AG04450 (cell line): ENCODE results near the gene PPA2. TPM values are rescaled to one million over a fixed set of nuclear protein-coding genes. Genes with fewer than 3 reads are reported as not detected.

Experiments
- CTCF ChIA-PET: fragments of 300-600, 350-600 bp; formaldehyde crosslinking; extraction: SDS; loops from one replicate; lab custom pipeline; 2022; ENCODE audit warnings: antibody characterized with exemption, inconsistent platforms; lab: Charles Lee
- POLR2A ChIA-PET: fragments of 350-600 bp; formaldehyde crosslinking; extraction: SDS; loops from one replicate; lab custom pipeline; 2021; ENCODE audit warnings: antibody characterized with exemption, inconsistent platforms; lab: Yijun Ruan, JAX
- DNase-seq: peaks from one replicate; pipeline ENCODE4 v3.0.0-alpha.2; 2011; ENCODE audit warnings: low read depth, low spot score
- H3K27ac ChIP-seq: one replicate; pipeline ENCODE4 v1.5.1; 2012; ENCODE audit warnings: low read depth, low read length, control low read depth
- H3K27me3 ChIP-seq: one replicate; pipeline ENCODE4 v1.6.0; 2012; ENCODE audit warnings: low read length; ENCODE audit not compliant: control insufficient read depth, insufficient read depth
- H3K4me3 ChIP-seq: 2 replicates; pipeline ENCODE4 v1.5.1; 2011; ENCODE audit warnings: mild to moderate bottlenecking, low read depth, low read length, control low read depth
- H3K9me3 ChIP-seq: 2 replicates; pipeline ENCODE4 v1.5.1; 2012; ENCODE audit warnings: low read length; ENCODE audit not compliant: control insufficient read depth, insufficient read depth
- CTCF ChIP-seq: IDR thresholded peaks from 2 replicates; pipeline ENCODE4 v1.5.1; 2011; ENCODE audit warnings: low read depth, low read length, control low read depth, inconsistent platforms
- polyA plus RNA-seq: library from polyadenylated mRNA; depleted of rRNA; stranded (reverse); fragments of >200 nt; gene quantifications from 2 replicates; pipeline ENCODE4 v1.2.3, GENCODE V29; 2011

Gene PPA2
- polyA plus RNA-seq, 1 experiment: 127 TPM

GRCh38 chr4:105437637-105438036, 36.2 kb downstream of the PPA2 start:
- Histone ChIP-seq H3K4me3 (no peak overlapping the region), H3K27ac (no peak overlapping the region), H3K27me3 (no peaks in the 10 kb centered on the region), H3K9me3 (no peaks in the 10 kb centered on the region)
- TF ChIP-seq CTCF: no peak
- ChIA-PET CTCF (no interaction called here), POLR2A (no interaction called here)
- DNase-seq: no peak

GRCh38 chr4:105436414-105436813, 37.4 kb downstream of the PPA2 start:
- POLR2A ChIA-PET: no interaction called here

GRCh38 chr4:105434940-105435339, 38.9 kb downstream of the PPA2 start:
- no peak for DNase-seq
- no peak overlapping the region for H3K27ac ChIP-seq
- CTCF ChIA-PET: interaction anchor here (0.6 kb wide), 1 partner anchor 16 kb away, joined by 3 read pairs; no protein-coding TSS in a partner anchor
- no peaks in the 10 kb centered on the region for H3K9me3 ChIP-seq
- POLR2A ChIA-PET: no interaction called here
- H3K27me3 ChIP-seq: no peaks in the 10 kb centered on the region
- TF ChIP-seq CTCF: no peak
- no peak overlapping the region for H3K4me3 ChIP-seq

More at GRCh38 chr4:105436414-105436813, 37.4 kb downstream of the PPA2 start:
- DNase-seq: no peak
- Histone ChIP-seq H3K9me3 (no peaks in the 10 kb centered on the region), H3K27ac (no peak overlapping the region), H3K27me3 (no peaks in the 10 kb centered on the region), H3K4me3 (no peak overlapping the region)
- no peak for TF ChIP-seq CTCF
- CTCF ChIA-PET: no interaction called here

GRCh38 chr4:105433421-105433820, 40.4 kb downstream of the PPA2 start:
- POLR2A ChIA-PET: no interaction called here
- Histone ChIP-seq H3K9me3 (no peaks in the 10 kb centered on the region), H3K27ac (no peak overlapping the region), H3K4me3 (no peak overlapping the region), H3K27me3 (no peaks in the 10 kb centered on the region)
- CTCF ChIA-PET: interaction anchor here (0.6 kb wide), 1 partner anchor 17 kb away, joined by 3 read pairs; no protein-coding TSS in a partner anchor
- no peak for TF ChIP-seq CTCF
- no peak for DNase-seq

GRCh38 chr4:105432438-105432837, 41.4 kb downstream of the PPA2 start:
- H3K27ac ChIP-seq: no peak overlapping the region
- no peak overlapping the region for H3K4me3 ChIP-seq
- ChIA-PET CTCF (interaction anchor here (1.0 kb wide), 1 partner anchor 9 kb away, joined by 3 read pairs; no protein-coding TSS in a partner anchor), POLR2A (no interaction called here)
- DNase-seq: no peak
- TF ChIP-seq CTCF: no peak
- H3K9me3 ChIP-seq: no peaks in the 10 kb centered on the region
- H3K27me3 ChIP-seq: no peaks in the 10 kb centered on the region
